Fibroblast of lung (primary cell): Measurements from ENCODE around the gene RMC1. TPM values are rescaled to one million over a fixed set of nuclear protein-coding genes. Genes with fewer than 3 reads are reported as not detected.

Experiments
- DNase-seq, 2 donors: peaks; one replicate each; pipeline versions ENCODE4 v3.0.0 to v3.0.0-alpha.2; 2010; ENCODE audit warnings: low read depth in 2 of 2
- H2AFZ ChIP-seq: 2 replicates; pipeline ENCODE4 v1.5.1; 2012; ENCODE audit warnings: low read length, control low read depth, inconsistent platforms
- H3K27ac ChIP-seq: 2 replicates; pipeline ENCODE4 v1.5.1; 2011; ENCODE audit warnings: low read length, control low read depth; ENCODE audit not compliant: insufficient read depth
- H3K27me3 ChIP-seq: 2 replicates; pipeline ENCODE4 v1.5.1; 2011; ENCODE audit warnings: mild to moderate bottlenecking, low read length; ENCODE audit not compliant: control insufficient read depth, insufficient read depth
- H3K36me3 ChIP-seq: 2 replicates; pipeline ENCODE4 v1.5.1; 2011; ENCODE audit warnings: low read length; ENCODE audit not compliant: control insufficient read depth, insufficient read depth
- H3K4me1 ChIP-seq: 2 replicates; pipeline ENCODE4 v1.5.1; 2011; ENCODE audit warnings: low read length; ENCODE audit not compliant: control insufficient read depth, insufficient read depth; ENCODE audit errors: extremely low read depth
- H3K4me2 ChIP-seq: 2 replicates; pipeline ENCODE4 v1.5.1; 2011; ENCODE audit warnings: low read length, control low read depth; ENCODE audit not compliant: insufficient read depth; ENCODE audit errors: extremely low read depth
- H3K4me3 ChIP-seq, 4 experiments: fragments of 200-600 bp in 1 of 4; sonication (generic) in 1 of 4; replicated peaks in 1 of 4; 2 replicates each; pipeline ENCODE4 v1.5.1; 2011 to 2016; ENCODE audit warnings: low read length in 4 of 4, low read depth in 3 of 4, mild to moderate bottlenecking in 3 of 4, control low read depth in 2 of 4, inconsistent platforms in 1 of 4, mixed read lengths in 1 of 4; ENCODE audit not compliant: insufficient read depth in 1 of 4; ENCODE audit errors: control extremely low read depth in 1 of 4
- H3K79me2 ChIP-seq: 2 replicates; pipeline ENCODE4 v1.5.1; 2012; ENCODE audit warnings: mild to moderate bottlenecking, low read length, inconsistent platforms; ENCODE audit not compliant: control insufficient read depth, insufficient read depth
- H3K9ac ChIP-seq: 2 replicates; pipeline ENCODE4 v1.5.1; 2011; ENCODE audit warnings: mild to moderate bottlenecking, low read length, control low read depth; ENCODE audit not compliant: insufficient read depth
- H3K9me3 ChIP-seq: 2 replicates; pipeline ENCODE4 v1.5.1; 2012; ENCODE audit warnings: low read depth, low read length; ENCODE audit not compliant: control insufficient read depth, insufficient read depth
- H4K20me1 ChIP-seq: 2 replicates; pipeline ENCODE4 v1.5.1; 2011; ENCODE audit warnings: low read length; ENCODE audit not compliant: control insufficient read depth, insufficient read depth; ENCODE audit errors: extremely low read depth
- EZH2 ChIP-seq: IDR thresholded peaks from 2 replicates; pipeline ENCODE4 v1.5.1; 2012; ENCODE audit warnings: low read length, control low read depth, mild to moderate bottlenecking; ENCODE audit errors: missing control alignments
- polyA plus RNA-seq, 2 donors: library from polyadenylated mRNA; depleted of rRNA in 1 of 2; stranded (reverse) in 1 of 2; unstranded in 1 of 2; fragments of >200 nt; gene quantifications; 2 replicates each; pipeline ENCODE4 v1.2.1, GENCODE V29; 2011 to 2012; ENCODE audit warnings: missing spikeins in 1 of 2
- total RNA-seq: library from RNA; depleted of rRNA; stranded (reverse); fragments of >200 nt; gene quantifications from 2 replicates; pipeline ENCODE4 v1.2.1, GENCODE V29; 2014
- TF ChIP-seq, protein P1 (sequence below), 2 donors: IDR thresholded peaks in 1 of 2; conservative IDR thresholded peaks in 1 of 2; 1 replicate in 1 of 2; 2 replicates in 1 of 2; pipeline ENCODE4 v1.5.1; 2011 to 2012; ENCODE audit warnings: low read length in 2 of 2, control low read depth in 1 of 2, inconsistent platforms in 1 of 2, low read depth in 1 of 2, mild to moderate bottlenecking in 1 of 2

RMC1 gene
- total and polyA plus RNA-seq, 2 donors (not counting 1 experiment from before 2014, with no cell fraction given): 22.5 to 29.6 TPM

DNA sequence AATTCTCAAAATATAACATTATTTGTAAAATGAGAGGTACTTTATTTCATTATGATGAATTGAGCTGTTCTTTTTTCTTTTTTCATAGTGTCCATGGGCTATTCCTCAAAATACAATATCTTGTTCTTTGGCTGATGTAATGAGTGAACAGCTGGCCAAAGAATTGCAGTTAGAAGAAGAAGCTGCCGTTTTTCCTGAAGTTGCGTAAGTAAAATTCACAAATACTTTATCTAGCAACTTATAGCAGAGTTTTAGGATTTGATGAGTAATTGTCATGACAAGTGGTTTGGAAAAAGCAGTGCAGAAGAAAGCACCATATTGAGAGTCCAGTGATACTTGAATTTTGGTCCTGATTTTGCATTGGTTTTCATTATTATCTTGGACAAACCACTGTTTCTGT is 40.4 kb upstream of the RMC1 start:
- Histone ChIP-seq H3K36me3 (peaks cover 5% of the 10 kb centered on the region), H3K4me3 (no peak overlapping the region), H3K9me3 (no peaks in the 10 kb centered on the region), H2AFZ (no peak overlapping the region), H4K20me1 (peaks cover 3% of the 10 kb centered on the region), H3K4me1 (no peaks in the 10 kb centered on the region), H3K9ac (no peak overlapping the region), H3K27ac (no peak overlapping the region), H3K79me2 (peaks cover 41% of the 10 kb centered on the region), H3K27me3 (no peaks in the 10 kb centered on the region), H3K4me2 (no peak overlapping the region)
- TF ChIP-seq EZH2: no peak
- TF ChIP-seq, protein P1, sequence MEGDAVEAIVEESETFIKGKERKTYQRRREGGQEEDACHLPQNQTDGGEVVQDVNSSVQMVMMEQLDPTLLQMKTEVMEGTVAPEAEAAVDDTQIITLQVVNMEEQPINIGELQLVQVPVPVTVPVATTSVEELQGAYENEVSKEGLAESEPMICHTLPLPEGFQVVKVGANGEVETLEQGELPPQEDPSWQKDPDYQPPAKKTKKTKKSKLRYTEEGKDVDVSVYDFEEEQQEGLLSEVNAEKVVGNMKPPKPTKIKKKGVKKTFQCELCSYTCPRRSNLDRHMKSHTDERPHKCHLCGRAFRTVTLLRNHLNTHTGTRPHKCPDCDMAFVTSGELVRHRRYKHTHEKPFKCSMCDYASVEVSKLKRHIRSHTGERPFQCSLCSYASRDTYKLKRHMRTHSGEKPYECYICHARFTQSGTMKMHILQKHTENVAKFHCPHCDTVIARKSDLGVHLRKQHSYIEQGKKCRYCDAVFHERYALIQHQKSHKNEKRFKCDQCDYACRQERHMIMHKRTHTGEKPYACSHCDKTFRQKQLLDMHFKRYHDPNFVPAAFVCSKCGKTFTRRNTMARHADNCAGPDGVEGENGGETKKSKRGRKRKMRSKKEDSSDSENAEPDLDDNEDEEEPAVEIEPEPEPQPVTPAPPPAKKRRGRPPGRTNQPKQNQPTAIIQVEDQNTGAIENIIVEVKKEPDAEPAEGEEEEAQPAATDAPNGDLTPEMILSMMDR (conservative IDR thresholded peaks at IDR 0.05 in 1 of 2, IDR thresholded peaks at IDR 0.05 in 1 of 2; ENCODE audit: low read depth in 1 of 2, low read length in 2 of 2): no peak
- peak in 1 of 2 donors; percentile 49 for DNase-seq

DNA sequence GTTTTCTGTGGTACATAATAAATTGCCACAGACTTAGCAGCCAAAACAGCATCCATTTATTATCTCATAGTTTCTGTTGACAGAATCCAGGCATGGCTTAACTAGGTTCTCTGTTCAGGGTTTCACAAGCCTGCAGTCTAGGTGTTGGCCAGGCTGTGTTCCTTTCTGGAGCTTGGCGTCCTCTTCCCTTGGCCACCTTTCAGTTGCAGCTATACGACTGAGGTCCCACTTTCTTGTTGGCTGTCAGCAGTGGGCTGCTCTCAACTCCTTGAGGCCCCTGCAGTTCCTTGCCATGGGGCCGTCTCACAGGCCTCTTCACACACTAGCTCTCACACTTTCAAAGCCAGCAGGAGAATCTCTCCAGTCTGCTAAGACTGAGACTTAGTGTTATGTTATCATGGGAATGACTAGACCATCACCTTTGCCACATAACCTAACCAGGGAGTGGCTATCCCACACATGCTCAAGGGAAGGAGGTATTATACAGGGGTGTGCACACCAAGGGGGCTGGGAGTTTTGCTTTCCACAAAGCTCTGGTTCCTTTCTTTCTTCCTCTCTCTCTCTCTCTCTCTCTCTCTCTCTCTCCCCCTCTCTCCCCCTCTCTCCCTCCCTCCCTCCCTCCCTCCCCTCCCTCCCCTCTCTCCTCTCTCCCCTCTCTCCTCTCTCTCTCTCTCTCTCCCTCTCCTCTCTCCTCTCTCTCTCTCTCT is 34.4 kb upstream of the RMC1 start:
- H2AFZ ChIP-seq: no peak overlapping the region
- H3K36me3 ChIP-seq: peaks cover 13% of the 10 kb centered on the region
- TF ChIP-seq, protein P1 (conservative IDR thresholded peaks at IDR 0.05 in 1 of 2, IDR thresholded peaks at IDR 0.05 in 1 of 2; ENCODE audit: low read depth in 1 of 2, low read length in 2 of 2): no peak
- no peak for TF ChIP-seq EZH2
- H4K20me1 ChIP-seq: no peaks in the 10 kb centered on the region
- no peaks in the 10 kb centered on the region for H3K9me3 ChIP-seq
- H3K27me3 ChIP-seq: no peaks in the 10 kb centered on the region
- DNase-seq: no peak
- H3K4me1 ChIP-seq: no peaks in the 10 kb centered on the region
- H3K79me2 ChIP-seq: no peaks in the 10 kb centered on the region
- no peak overlapping the region for H3K4me3 ChIP-seq
- H3K4me2 ChIP-seq: no peak overlapping the region
- H3K27ac ChIP-seq: no peak overlapping the region
- H3K9ac ChIP-seq: no peak overlapping the region

DNA sequence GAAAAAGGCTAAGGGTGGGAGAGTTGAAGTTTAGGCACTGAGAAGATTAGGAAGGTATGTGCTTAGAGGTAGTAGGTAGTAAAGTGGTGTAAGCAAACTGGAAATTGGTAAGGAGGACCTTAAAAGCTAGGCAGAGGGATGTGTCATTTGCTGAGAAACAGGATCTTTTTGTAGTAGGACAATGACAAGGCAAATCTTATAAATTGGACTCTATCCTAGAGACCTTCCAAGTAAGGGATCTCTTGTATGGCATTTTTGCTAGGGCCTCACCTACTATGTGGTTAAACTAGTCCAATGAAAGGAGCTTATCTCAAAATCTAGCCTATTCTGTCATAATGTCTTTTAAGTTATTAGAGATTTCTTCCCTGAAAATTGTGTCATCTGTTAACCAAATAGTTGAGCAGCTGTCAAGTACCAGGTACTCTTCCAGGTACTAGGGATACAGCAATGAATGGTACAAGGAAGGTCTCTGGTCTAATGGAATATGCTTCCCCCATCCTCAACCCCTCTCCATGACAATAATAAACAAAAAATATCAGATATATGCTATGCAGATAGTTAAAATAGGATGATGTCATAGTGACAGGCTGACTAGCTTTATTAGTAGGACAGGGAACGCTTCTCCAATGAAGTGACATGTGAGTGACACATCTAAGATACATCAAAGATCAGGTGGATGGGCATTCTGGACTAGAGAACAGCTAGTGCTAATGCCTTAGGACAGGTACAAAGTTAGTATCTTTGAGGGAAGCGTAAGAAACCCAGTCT is 32.5 kb upstream of the RMC1 start:
- Histone ChIP-seq H3K27me3 (no peaks in the 10 kb centered on the region), H3K4me2 (no peak overlapping the region), H4K20me1 (no peaks in the 10 kb centered on the region), H3K4me3 (no peak overlapping the region), H3K79me2 (no peaks in the 10 kb centered on the region), H2AFZ (no peak overlapping the region), H3K9me3 (no peaks in the 10 kb centered on the region), H3K36me3 (peaks cover 18% of the 10 kb centered on the region), H3K9ac (no peak overlapping the region), H3K27ac (no peak overlapping the region), H3K4me1 (no peaks in the 10 kb centered on the region)
- TF ChIP-seq, protein P1 (conservative IDR thresholded peaks at IDR 0.05 in 1 of 2, IDR thresholded peaks at IDR 0.05 in 1 of 2; ENCODE audit: low read depth in 1 of 2, low read length in 2 of 2): no peak
- no peak for TF ChIP-seq EZH2
- DNase-seq: no peak
